ENCODE results near the gene GABARAPL1.

DNA sequence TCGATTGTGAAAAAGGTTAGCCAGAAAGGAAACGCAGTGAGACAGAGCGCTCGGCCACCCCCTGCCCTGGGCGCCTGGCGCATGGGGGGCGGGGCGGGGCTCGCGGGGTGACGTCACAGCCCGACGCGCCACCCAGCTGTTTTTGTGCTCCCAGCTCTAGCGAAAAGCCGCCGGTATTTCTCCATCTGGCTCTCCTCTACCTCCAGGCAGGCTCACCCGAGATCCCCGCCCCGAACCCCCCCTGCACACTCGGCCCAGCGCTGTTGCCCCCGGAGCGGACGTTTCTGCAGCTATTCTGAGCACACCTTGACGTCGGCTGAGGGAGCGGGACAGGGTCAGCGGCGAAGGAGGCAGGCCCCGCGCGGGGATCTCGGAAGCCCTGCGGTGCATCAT, at the start of gene GABARAPL1:
- TF ChIP-seq, protein P1, sequence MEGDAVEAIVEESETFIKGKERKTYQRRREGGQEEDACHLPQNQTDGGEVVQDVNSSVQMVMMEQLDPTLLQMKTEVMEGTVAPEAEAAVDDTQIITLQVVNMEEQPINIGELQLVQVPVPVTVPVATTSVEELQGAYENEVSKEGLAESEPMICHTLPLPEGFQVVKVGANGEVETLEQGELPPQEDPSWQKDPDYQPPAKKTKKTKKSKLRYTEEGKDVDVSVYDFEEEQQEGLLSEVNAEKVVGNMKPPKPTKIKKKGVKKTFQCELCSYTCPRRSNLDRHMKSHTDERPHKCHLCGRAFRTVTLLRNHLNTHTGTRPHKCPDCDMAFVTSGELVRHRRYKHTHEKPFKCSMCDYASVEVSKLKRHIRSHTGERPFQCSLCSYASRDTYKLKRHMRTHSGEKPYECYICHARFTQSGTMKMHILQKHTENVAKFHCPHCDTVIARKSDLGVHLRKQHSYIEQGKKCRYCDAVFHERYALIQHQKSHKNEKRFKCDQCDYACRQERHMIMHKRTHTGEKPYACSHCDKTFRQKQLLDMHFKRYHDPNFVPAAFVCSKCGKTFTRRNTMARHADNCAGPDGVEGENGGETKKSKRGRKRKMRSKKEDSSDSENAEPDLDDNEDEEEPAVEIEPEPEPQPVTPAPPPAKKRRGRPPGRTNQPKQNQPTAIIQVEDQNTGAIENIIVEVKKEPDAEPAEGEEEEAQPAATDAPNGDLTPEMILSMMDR (conservative IDR thresholded peaks at IDR 0.05 in 1 of 2, IDR thresholded peaks at IDR 0.05 in 1 of 2; ENCODE audit: low read depth in 1 of 2, low read length in 2 of 2) = no peak
- TF ChIP-seq EZH2 (IDR thresholded peaks at IDR 0.05; ENCODE audit: low read length, missing control alignments) = no peak

Data from fibroblast of lung (primary cell).